Stimulated activated CD8-positive, alpha-beta memory T cell treated with anti-CD3 and anti-CD28 coated beads, Interleukin-15, amount 100 ng/mL, for 24 hours (primary cell): ENCODE results near the gene CHRM1.

Experiments
- DNase-seq: peaks from one replicate; pipeline ENCODE4 v3.0.0-alpha.2; 2020; ENCODE audit warnings: low read depth

Gene CHRM1

GRCh38 chr11:62905296-62905695, 15.9 kb downstream of the CHRM1 start:
- DNase-seq = no peak

GRCh38 chr11:62902932-62903331, 18.2 kb downstream of the CHRM1 start:
- DNase-seq = no peak

GRCh38 chr11:62898027-62898426, 23.1 kb downstream of the CHRM1 start:
- DNase-seq = no peak

GRCh38 chr11:62897311-62897710, 23.9 kb downstream of the CHRM1 start:
- no peak for DNase-seq

- DNase-seq = no peak
These were observed 25.1 kb downstream of the CHRM1 start for GRCh38 chr11:62896049-62896448.

GRCh38 chr11:62895501-62895900, 25.7 kb downstream of the CHRM1 start:
- no peak for DNase-seq

- no peak for DNase-seq
These were observed 28.9 kb downstream of the CHRM1 start for GRCh38 chr11:62892077-62892922.

GRCh38 chr11:62889484-62890437, 31.4 kb downstream of the CHRM1 start:
- no peak for DNase-seq

GRCh38 chr11:62889126-62889483, 32.1 kb downstream of the CHRM1 start:
- no peak for DNase-seq

- no peak for DNase-seq
These were observed 32.8 kb downstream of the CHRM1 start for GRCh38 chr11:62888406-62888805.

- DNase-seq = no peak
These were observed 35.9 kb downstream of the CHRM1 start for GRCh38 chr11:62885137-62885750.

- DNase-seq = no peak
These were observed 37.5 kb downstream of the CHRM1 start for GRCh38 chr11:62883673-62884072.

- no peak for DNase-seq
These were observed 38.2 kb downstream of the CHRM1 start for GRCh38 chr11:62882788-62883501.

GRCh38 chr11:62882431-62882749, 38.8 kb downstream of the CHRM1 start:
- no peak for DNase-seq

- DNase-seq = peak; percentile 78
These were observed 39.4 kb downstream of the CHRM1 start for GRCh38 chr11:62881579-62882430.

- DNase-seq = peak; percentile 71
These were observed 40.2 kb downstream of the CHRM1 start, which contains the start of gene SLC3A2 for GRCh38 chr11:62880803-62881578. Gene SLC3A2 (plus strand): TSS chr11:62880896. CDS start chr11:62881024, 128 bp downstream.

GRCh38 chr11:62880231-62880802, 40.8 kb downstream of the CHRM1 start:
- DNase-seq = no peak

GRCh38 chr11:62879235-62879978, 41.8 kb downstream of the CHRM1 start:
- no peak for DNase-seq

GRCh38 chr11:62876712-62877111, 44.5 kb downstream of the CHRM1 start:
- no peak for DNase-seq
